Body of pancreas (tissue), 4 donors: ENCODE measurements around the gene SLX4. TPM values are rescaled to one million over a fixed set of nuclear protein-coding genes. Genes with fewer than 3 reads are reported as not detected.

Source experiments
- ATAC-seq: fragments of 150-250 bp; one replicate; pipeline ENCODE4 v1.9.1; 2016
- DNase-seq, 4 donors: peaks; one replicate each; pipeline ENCODE4 v3.0.0-alpha.2; 2019
- H3K27ac ChIP-seq, 4 donors: fragments of 200-600 bp; sonication (generic); 1 replicate in 3 of 4; 2 replicates in 1 of 4; pipeline versions ENCODE4 v1.5.1 to v1.6.1; 2016 to 2019; ENCODE audit warnings: mild to moderate bottlenecking in 1 of 4, mixed read lengths in 1 of 4, moderate library complexity in 1 of 4
- H3K27me3 ChIP-seq, 2 donors: fragments of 200-600 bp; sonication (generic); one replicate each; pipeline ENCODE4 v1.6.0; 2016; ENCODE audit warnings: mild to moderate bottlenecking in 1 of 2
- H3K36me3 ChIP-seq, 2 donors: fragments of 200-600 bp; sonication (generic); replicated peaks in 1 of 2; 2 replicates each; pipeline ENCODE4 v1.5.1; 2016; ENCODE audit warnings: low read depth in 2 of 2; ENCODE audit not compliant: insufficient read depth in 1 of 2
- H3K4me1 ChIP-seq: fragments of 200-600 bp; sonication (generic); one replicate; pipeline ENCODE4 v1.6.0; 2016
- H3K4me3 ChIP-seq, 2 donors: fragments of 200-600 bp; sonication (generic); 1 replicate in 1 of 2; 2 replicates in 1 of 2; pipeline ENCODE4 v1.5.1; 2016 to 2019
- H3K9me3 ChIP-seq, 3 donors: fragments of 200-600 bp; sonication (generic); 1 replicate in 2 of 3; 2 replicates in 1 of 3; pipeline ENCODE4 v1.5.1; 2016
- POLR2A ChIP-seq, 3 donors: fragments of 450-650 bp; IDR thresholded peaks; one replicate each; pipeline ENCODE4 v1.6.1; 2016; ENCODE audit warnings: antibody characterized with exemption in 3 of 3, mild to moderate bottlenecking in 2 of 3
- WGBS, 2 donors: methylation state at CpG; one replicate each; pipeline ENCODE4 v1.1.5; 2017; 5-methylcytosine and 5-hydroxymethylcytosine counted together
- intact Hi-C: fragments of 100-400 bp; cut with DNase I; formaldehyde crosslinking; loops from one replicate; pipeline ENCODE4 v1.15.1; 2023
- total RNA-seq, 2 donors: library from RNA; depleted of rRNA; stranded (reverse); fragments of >200 nt; gene quantifications; one replicate each; pipeline ENCODE4 v1.1.0, GENCODE V29; 2016
- TF ChIP-seq, protein P1 (sequence below), 7 experiments: fragments of 450-650 bp in 4 of 7; fragments of 200-600 bp in 3 of 7; sonication (generic) in 3 of 7; IDR thresholded peaks; one replicate each; pipeline ENCODE4 v1.5.1; 2016 to 2019; ENCODE audit warnings: antibody characterized with exemption in 7 of 7

Gene SLX4
- total RNA-seq, 2 donors from 2014 or later, result 3.6 to 4.2 TPM

- intact Hi-C loops, result no loop called here
Observed at GRCh38 chr16:3538222-3538621, 73.2 kb downstream of the SLX4 start.

GRCh38 chr16:3536851-3537250 lies 74.6 kb downstream of the SLX4 start:
- no peak overlapping the region for H3K27ac ChIP-seq

More at GRCh38 chr16:3538222-3538621, 73.2 kb downstream of the SLX4 start:
- no peak overlapping the region for H3K4me3 ChIP-seq
- H3K36me3 ChIP-seq, result peaks cover 0 to 17% of the 10 kb centered on the region in 2 donors
- no peaks in the 10 kb centered on the region for H3K9me3 ChIP-seq
- TF ChIP-seq, protein P1, sequence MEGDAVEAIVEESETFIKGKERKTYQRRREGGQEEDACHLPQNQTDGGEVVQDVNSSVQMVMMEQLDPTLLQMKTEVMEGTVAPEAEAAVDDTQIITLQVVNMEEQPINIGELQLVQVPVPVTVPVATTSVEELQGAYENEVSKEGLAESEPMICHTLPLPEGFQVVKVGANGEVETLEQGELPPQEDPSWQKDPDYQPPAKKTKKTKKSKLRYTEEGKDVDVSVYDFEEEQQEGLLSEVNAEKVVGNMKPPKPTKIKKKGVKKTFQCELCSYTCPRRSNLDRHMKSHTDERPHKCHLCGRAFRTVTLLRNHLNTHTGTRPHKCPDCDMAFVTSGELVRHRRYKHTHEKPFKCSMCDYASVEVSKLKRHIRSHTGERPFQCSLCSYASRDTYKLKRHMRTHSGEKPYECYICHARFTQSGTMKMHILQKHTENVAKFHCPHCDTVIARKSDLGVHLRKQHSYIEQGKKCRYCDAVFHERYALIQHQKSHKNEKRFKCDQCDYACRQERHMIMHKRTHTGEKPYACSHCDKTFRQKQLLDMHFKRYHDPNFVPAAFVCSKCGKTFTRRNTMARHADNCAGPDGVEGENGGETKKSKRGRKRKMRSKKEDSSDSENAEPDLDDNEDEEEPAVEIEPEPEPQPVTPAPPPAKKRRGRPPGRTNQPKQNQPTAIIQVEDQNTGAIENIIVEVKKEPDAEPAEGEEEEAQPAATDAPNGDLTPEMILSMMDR (IDR thresholded peaks at IDR 0.05), result no peak
- TF ChIP-seq POLR2A (IDR thresholded peaks at IDR 0.05), result no peak
- H3K27ac ChIP-seq, result no peak overlapping the region
- 85 to 91% methylated on average over 4 of the region's 4 CpGs for WGBS, 2 donors
- ATAC-seq (no peak), DNase-seq (no peak)
- H3K4me1 ChIP-seq, result no peaks in the 10 kb centered on the region
- no peaks in the 10 kb centered on the region for H3K27me3 ChIP-seq

DNA sequence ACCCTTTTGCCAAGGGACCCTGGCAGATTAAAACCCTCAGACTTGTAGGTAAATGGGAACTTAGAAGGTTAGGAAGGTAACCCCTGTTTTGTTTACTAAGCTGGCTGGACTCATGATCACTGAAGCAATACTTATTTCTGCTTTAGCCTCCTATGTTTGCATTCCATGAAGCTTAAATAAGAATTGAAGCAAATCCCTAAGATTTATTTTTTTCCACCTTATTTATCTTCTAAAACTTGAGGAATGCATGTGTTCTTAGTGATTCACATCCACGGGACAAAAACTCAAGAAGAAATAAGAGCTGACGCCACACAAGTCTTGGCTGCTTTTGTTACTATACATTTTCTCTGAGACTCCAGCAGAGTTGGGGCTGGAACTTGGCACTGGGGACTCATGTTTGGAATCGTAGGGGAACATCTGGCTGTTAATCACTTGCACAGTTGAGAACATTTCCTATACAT lies 75.1 kb downstream of the SLX4 start:
- DNase-seq, result no peak
- no peak overlapping the region for H3K27ac ChIP-seq
- no peaks in the 10 kb centered on the region for H3K4me1 ChIP-seq
- H3K9me3 ChIP-seq, result no peaks in the 10 kb centered on the region
- H3K27me3 ChIP-seq, result no peaks in the 10 kb centered on the region
- intact Hi-C loops, result no loop called here
- 78 to 83% methylated on average over 3 of the region's 3 CpGs for WGBS, 2 donors
- TF ChIP-seq, protein P1 (IDR thresholded peaks at IDR 0.05), result no peak
- no peak for TF ChIP-seq POLR2A (IDR thresholded peaks at IDR 0.05)
- no peak overlapping the region for H3K4me3 ChIP-seq
- no peak for ATAC-seq
- H3K36me3 ChIP-seq, result peaks cover 0 to 19% of the 10 kb centered on the region in 2 donors

More at GRCh38 chr16:3536851-3537250, 74.6 kb downstream of the SLX4 start:
- TF ChIP-seq POLR2A (IDR thresholded peaks at IDR 0.05), result no peak
- TF ChIP-seq, protein P1 (IDR thresholded peaks at IDR 0.05), result no peak
- intact Hi-C loops, result no loop called here
- no peak for ATAC-seq
- Histone ChIP-seq H3K4me3 (no peak overlapping the region), H3K9me3 (no peaks in the 10 kb centered on the region), H3K27me3 (no peaks in the 10 kb centered on the region), H3K4me1 (no peaks in the 10 kb centered on the region), H3K36me3 (peaks cover 0 to 19% of the 10 kb centered on the region in 2 donors)
- DNase-seq, result no peak
- 65 to 68% methylated on average over 4 of the region's 4 CpGs for WGBS, 2 donors

DNA sequence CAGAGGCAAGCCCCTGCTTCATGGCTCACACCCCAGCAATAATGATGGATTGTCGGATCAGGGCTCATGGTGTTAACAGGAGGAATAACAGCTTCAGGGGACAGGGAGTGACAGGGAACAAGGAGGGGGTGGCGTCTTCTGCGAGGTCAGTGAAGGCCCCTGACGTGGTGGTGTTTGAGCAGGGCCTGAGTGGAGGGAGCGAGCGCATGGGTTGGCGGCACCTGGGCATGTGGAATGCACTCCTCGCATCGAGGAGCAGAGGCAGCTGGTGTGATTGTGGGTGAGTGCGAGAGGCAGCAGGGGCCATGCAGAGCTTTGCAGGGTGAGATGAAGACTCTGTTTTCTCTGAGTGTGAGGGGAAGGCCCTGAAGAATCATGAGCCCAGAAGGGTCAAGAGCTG lies 77.3 kb downstream of the SLX4 start:
- DNase-seq, result no peak
- WGBS, 2 donors, result 94 to 98% methylated on average over 10 of the region's 10 CpGs
- TF ChIP-seq, protein P1 (IDR thresholded peaks at IDR 0.05), result no peak
- TF ChIP-seq POLR2A (IDR thresholded peaks at IDR 0.05), result no peak
- ATAC-seq, result no peak
- Histone ChIP-seq H3K4me3 (no peak overlapping the region), H3K9me3 (no peaks in the 10 kb centered on the region), H3K27me3 (no peaks in the 10 kb centered on the region), H3K36me3 (peaks cover 7 to 27% of the 10 kb centered on the region in 2 donors), H3K4me1 (no peaks in the 10 kb centered on the region), H3K27ac (no peak overlapping the region)
- intact Hi-C loops, result no loop called here

- intact Hi-C loops, result no loop called here
- H3K27ac ChIP-seq, result no peak overlapping the region
- no peaks in the 10 kb centered on the region for H3K9me3 ChIP-seq
- ATAC-seq (no peak), DNase-seq (no peak)
- no peaks in the 10 kb centered on the region for H3K4me1 ChIP-seq
- TF ChIP-seq, protein P1 (IDR thresholded peaks at IDR 0.05), result no peak
- no peak for TF ChIP-seq POLR2A (IDR thresholded peaks at IDR 0.05)
- peaks cover 7 to 23% of the 10 kb centered on the region in 2 donors for H3K36me3 ChIP-seq
- no peak overlapping the region for H3K4me3 ChIP-seq
- WGBS, 2 donors, result 94 to 97% methylated on average over 12 of the region's 12 CpGs
- no peaks in the 10 kb centered on the region for H3K27me3 ChIP-seq
Observed at GRCh38 chr16:3532741-3533140, 78.7 kb downstream of the SLX4 start.
